CD4-positive, alpha-beta T cell treated with Interleukin-17A for 1 hour (primary cell): ENCODE data around the gene CAMK1G.

Experiments used
- DNase-seq: peaks from one replicate; pipeline ENCODE4 v3.0.0-alpha.2; 2020

The CAMK1G gene

GRCh38 chr1:209601809-209602657 lies 18.5 kb downstream of the CAMK1G start:
- DNase-seq: peak; percentile 52

DNA sequence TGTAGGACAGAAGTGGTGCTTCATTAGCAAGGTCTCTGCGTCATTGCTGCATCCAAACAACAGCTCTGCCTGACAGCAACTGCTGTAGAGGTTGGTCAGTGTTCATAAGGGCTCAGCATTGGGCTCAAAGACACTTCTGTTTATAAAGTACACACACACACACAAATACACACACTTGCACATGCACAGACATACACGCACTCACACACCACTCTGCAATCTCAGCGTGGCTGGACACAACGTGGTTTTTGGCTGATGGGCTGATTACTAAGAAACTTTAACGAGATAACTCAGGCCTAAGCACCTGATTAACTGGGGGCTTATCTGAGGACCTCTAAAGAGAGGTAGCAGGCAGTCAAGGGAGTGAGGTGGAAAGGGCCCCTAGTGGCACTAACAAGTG lies 20.4 kb downstream of the CAMK1G start:
- no peak for DNase-seq

DNA sequence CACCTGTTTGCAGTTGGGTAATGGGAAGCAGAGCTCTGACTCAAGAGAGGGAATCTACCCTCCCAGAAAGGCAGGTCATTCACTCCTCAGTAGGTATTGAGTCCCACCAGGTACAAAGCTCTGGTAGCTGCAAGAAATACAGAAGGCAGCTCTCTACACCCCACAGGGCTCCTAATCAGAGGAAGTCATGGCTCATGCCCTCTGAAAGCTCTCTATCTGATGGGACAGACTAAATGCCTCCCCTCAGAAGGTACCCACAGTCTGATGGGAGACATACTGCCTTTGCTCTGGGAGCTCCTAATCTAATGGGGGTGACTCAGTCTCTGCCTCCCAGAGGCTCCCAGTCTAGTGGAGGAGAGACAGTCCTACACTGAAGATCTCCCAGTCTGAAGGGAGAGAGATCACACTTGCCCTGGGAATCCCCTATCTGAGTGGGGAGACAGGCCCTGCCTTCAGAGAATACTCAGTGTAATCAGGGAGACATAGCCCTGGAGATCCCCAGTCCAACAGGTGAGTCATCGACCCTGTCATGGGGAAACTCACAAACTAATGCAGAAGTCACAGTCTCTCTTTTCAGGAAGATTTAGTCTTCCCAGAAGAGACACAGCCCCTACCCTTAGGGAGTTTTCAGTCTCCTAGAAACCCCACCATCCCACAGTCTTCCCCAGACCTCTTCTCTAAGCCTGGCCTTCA lies 23.7 kb downstream of the CAMK1G start:
- no peak for DNase-seq

DNA sequence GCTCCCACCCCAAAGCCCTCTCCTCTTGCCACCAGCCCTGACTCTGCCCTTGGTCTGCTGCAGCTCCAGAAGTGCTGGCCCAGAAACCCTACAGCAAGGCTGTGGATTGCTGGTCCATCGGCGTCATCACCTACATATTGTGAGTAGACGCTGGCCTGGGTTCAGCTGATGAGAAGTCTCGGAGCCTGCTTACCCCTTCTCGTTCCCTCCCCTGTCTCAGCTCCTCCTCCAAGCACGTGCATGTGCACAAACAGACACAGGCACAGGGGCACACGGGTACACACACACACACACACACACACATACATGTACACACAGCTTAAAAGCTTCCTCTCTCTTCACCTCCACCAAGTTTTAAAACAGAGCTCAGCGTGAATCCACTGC lies 24.3 kb downstream of the CAMK1G start:
- DNase-seq: no peak

DNA sequence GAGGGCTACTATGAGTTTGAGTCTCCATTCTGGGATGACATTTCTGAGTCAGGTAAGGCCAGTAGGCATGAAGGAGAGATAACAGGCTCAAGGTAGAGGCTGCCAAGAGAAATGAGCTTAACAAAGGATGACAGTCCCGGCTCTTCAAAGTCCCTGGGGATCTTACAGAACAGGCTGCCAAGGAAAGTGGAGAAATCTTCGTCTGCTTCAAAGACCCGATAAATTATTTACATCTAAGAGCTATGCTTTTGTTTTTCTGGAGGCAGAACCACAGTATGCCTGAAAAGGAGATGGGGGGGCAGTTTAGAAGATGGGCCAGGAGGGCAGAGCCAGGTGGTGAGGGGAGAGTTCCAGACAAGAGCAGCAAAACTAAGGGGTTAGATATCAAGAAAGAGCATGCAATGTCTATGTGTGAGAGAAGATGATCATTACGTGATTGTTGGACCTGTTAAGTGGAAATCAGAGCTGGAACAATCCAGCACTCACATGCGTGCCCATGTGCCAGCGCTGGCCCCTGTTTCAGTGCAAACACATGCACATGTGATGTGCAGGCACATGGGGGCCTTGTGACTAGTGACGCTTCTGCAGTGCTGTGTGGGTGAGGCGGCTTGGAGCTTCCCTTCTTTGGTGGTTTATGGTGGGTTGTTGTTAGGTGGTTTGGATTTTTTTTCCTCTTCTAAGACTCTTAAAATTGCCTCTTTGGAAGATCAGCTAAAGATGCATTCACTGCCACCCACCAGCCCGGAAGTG lies 25.7 kb downstream of the CAMK1G start:
- DNase-seq: no peak

DNA sequence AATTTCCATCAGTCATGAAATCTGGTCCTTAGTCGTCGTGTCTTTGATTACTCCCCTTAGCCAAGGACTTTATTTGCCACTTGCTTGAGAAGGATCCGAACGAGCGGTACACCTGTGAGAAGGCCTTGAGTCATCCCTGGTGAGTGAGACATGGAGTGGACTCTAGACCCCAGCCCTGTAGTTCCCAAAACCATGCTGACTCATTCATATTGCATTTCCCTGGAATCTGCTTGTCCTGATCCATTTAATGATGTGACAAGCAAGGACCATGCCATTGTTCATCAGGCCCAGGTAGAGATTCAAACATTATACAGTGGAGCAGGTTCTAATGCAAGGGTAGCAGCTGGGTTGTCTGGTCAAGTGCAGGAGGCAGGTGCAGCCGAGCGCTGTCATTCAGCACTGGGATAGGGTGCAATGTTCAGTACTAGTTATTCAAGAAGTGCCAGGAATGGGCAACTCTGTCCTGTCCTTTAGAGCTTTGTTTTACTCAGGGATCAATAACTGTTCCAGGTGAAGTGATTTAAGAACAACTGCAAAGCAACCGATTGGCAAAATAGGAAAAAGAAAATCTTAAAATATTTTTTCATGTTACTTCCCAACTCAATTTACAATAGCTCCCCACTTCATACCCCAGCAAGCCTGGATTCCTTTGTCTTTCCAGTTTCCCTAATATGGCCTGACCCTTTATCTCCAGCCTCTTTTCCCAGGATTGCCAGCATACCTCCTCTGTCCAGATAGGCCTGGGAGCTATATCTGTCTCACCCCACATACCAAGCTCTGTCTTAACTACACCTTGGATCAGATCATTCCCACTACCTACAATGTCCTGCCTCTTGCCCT lies 26.5 kb downstream of the CAMK1G start:
- no peak for DNase-seq

- no peak for DNase-seq
Observed at GRCh38 chr1:209610631-209610905, 27.1 kb downstream of the CAMK1G start.

DNA sequence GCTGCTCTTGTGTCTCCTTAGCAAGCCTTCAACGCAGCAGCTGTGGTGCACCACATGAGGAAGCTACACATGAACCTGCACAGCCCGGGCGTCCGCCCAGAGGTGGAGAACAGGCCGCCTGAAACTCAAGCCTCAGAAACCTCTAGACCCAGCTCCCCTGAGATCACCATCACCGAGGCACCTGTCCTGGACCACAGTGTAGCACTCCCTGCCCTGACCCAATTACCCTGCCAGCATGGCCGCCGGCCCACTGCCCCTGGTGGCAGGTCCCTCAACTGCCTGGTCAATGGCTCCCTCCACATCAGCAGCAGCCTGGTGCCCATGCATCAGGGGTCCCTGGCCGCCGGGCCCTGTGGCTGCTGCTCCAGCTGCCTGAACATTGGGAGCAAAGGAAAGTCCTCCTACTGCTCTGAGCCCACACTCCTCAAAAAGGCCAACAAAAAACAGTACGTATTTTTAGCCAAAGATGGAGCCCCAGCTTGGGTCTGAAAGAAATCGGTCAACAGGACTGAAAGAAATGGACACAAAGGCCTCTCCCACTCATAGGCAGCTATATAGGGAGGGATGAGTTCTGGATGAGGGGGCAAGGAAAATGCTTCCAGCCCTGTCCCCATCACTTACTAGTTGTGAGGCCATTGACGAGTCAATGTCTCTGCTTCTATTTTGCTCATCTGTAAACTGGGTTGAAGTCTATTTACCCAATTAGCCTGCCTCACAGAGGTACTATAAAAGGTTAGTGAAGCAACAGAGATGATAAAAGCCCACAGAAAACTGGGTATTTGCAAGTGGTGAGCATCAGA lies 28.5 kb downstream of the CAMK1G start:
- peak; percentile 6 for DNase-seq

- DNase-seq: no peak
Observed at GRCh38 chr1:209612646-209613399, 29.3 kb downstream of the CAMK1G start.

DNA sequence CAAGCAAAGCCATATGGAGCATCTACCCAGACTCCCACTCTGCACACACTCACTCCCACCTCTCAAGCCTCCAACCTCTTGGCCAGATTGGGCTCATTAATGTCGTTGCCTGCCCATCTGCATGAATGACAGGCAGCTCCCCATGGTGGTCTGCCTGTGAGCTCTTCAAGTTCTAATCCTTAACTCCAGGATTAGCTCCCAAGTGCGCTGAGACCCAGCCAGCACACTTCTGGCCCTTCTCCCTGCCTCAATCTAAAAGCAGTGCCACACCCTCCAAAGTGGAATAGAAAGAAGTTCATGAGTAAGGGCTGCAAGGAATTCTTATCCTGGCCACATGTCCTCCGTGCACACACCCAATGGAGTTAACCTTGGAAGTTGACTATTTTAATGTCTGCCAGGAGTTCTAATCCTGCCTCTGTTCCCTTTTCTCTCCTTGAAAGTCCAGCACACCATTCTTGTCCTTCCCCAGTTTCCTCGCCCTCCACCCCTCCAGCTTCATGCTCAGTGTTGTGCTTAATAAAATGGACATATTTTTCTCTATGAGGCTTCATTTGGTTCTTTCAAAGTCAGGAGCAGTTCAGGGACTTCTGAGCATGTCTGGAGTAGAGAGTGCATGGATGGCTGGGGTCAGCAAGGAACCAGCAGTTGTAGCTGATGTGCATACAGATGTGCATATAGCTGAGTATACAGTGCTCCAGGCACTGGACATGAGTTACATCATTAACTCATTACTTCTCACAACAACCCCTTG lies 30.1 kb downstream of the CAMK1G start:
- no peak for DNase-seq

DNA sequence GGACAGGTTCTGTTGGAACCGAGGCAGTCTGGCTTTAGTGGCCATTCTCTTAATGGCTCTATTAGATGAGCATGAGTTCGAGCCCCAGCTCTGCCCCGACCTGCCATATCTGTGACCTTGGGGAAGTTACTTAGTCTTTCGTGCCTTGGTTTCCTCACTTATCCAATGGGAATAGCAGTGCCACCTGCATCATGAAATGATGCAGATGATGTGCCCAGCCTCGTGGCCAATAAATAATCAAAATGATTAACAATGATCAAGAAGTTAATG lies 30.6 kb downstream of the CAMK1G start:
- no peak for DNase-seq

DNA sequence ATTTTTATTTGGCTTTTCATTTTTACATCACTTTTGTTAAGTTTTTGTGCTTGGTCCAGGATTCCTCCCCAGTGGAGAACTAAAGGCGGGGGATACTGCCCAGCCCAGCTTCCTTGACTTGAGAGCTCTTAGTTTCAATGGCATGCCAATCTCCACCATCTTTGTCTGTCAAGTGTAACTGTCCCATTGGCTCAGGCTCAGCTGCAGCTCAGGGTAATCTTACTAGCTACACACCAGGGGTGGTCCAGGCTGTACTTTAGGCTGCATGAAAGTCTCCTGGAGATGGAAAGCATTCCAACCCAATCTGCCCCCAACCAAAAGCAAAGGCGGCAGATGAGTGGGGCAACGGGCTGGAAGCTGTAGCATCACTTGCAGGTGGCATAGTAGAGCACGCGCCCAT lies 31.4 kb downstream of the CAMK1G start:
- DNase-seq: no peak

DNA sequence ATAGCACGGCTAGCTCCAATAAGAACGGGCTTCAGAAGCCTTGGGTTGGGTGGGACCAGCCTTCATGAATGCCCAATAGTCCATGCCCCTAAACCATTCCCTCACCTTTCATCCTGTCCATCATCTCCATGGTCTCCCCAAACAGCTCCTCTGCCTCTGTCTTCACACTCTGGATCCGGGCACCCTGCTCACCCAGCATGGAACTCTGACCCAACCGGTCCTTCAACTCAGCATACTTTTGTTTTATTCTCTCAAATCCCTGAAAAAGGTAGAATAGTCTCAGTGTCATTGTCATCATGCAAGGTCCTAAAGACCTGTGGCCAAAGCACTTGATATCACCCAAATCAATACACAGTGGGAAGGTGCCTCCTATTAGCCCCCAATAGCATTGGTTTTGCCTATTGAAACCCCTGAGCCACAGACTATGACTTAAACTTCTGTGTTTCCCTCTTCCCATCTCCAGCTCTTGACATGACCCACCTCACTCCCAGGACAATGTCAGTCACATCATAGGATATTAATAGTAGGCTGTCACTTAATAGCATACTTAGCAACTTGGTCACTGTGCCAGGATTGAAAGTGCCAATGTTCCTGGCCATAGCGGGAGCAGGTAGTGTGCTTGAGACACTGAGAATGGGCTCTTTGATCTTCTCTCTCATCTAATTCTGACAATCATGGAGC lies 33.0 kb downstream of the CAMK1G start:
- no peak for DNase-seq

DNA sequence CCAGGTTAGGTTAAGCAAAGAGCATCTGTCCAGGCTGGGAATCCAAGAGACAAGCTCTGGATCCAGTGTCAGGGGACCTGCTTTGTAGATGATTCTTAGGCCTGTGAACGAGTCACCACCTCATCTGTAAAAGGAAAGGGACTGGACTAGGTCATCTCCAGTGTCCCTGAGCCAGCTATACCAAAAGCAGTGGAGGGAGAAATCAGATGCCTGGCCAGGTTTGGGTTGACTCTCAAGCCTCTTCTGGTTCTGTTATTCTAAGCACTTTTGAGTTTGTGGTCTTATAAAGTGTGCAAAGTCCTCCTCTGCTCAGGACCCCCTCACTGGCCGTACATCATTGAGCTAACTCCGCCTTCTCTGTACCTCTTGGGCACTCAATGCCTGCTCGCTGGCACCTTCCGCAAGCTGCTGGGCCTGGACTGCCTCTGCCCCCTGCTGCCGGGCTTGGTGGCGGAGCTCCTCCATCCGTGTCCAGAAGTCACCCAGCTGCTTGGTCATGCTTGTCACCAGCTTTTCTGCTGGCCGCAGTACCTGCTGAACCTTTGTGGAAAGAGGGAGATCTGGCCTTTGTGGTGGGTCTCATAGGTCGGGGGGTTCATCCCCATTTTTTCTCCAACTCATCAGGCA lies 33.6 kb downstream of the CAMK1G start:
- no peak for DNase-seq

- no peak for DNase-seq
Observed at GRCh38 chr1:209617755-209618154, 34.2 kb downstream of the CAMK1G start.

GRCh38 chr1:209618291-209618690 lies 34.8 kb downstream of the CAMK1G start:
- DNase-seq: no peak

DNA sequence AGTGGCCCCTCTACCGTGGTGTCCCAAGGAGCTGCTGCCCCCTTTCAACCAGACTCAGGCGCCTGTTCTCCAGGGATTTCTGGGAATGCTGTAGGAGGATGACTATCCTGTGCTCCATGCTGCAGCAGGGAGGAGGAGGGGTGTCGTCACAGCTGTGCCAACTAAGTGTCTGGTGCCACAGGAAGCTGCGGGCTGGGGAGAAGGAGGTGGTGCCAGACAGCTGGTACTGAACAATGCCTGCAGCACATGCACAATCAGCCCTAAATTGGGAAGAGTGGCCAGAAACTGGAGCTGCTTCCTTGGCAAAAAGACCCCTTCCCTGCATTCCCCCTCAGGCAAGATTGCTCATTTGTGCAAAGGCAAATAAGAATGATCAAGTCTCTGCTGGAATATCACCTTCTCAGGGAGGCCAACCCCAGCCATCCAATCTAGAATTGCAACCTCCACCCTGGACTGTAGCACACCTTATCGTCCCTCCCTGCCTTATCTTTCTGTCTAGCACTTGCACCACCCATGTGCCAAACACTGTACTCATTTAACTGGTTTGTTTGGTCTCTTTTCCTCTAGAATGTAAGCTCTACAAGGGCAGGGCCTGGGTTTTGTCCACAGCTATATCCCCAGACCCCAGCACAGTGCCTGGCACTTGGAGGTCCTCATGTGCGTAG lies 35.4 kb downstream of the CAMK1G start:
- no peak for DNase-seq

GRCh38 chr1:209619696-209620486 lies 36.4 kb downstream of the CAMK1G start:
- no peak for DNase-seq
